Measurements from ENCODE around the gene HYAL3. TPM values are rescaled to one million over a fixed set of nuclear protein-coding genes. Genes with fewer than 3 reads are reported as not detected.
A peak's percentile ranks its signal among the peaks of the same experiment; 100 is the strongest.

The HYAL3 gene
- total and polyA plus RNA-seq, 7 experiments from 2014 or later: 2.3 to 10.7 (median 3.6) TPM

- DNase-seq: no peak
- intact Hi-C loops (cut with micrococcal nuclease): no loop called here
- H3K4me3 Mint-ChIP-seq: peak overlapping the region; percentile 35 to 95 (median 88)
- Histone ChIP-seq H3K36me3 (ENCODE audit: control insufficient read depth in 2 of 3, insufficient read depth in 3 of 3, low read length in 3 of 3) (no peaks in the 10 kb centered on the region), H3K9me3 (ENCODE audit: control insufficient read depth in 2 of 3, low read length in 3 of 3) (no peaks in the 10 kb centered on the region), H3K4me3 (ENCODE audit: low read length) (no peak overlapping the region), H3K4me1 (ENCODE audit: control insufficient read depth in 2 of 2, insufficient read depth in 2 of 2, low read length in 2 of 2) (peaks cover 14 to 28% of the 10 kb centered on the region in 2 donors), H3K27ac (ENCODE audit: low read depth, low read length) (no peak overlapping the region), H3K27me3 (ENCODE audit: control insufficient read depth in 2 of 2, insufficient read depth in 2 of 2, low read length in 2 of 2) (no peaks in the 10 kb centered on the region)
- POLR2A ChIA-PET: interaction anchor here (0.9 to 34.0 kb wide), 4 partner anchors 19 to 37 kb away, joined by 3 to 656 read pairs (median 8); partner anchors contain the start of genes CYB561D2, HYAL3, IFRD2 and NAA80
- no peaks in the 10 kb centered on the region for H3K27me3 Mint-ChIP-seq
- CTCF ChIA-PET: interaction anchor here (0.6 to 1.3 kb wide), 5 partner anchors 18 to 1028 kb away, joined by 3 to 5 read pairs (median 3); partner anchors contain the start of genes HYAL3 and NAA80
- H3K27ac Mint-ChIP-seq: peak overlapping the region in 2 of 9 donors; percentile 30 to 36
- H3K36me3 Mint-ChIP-seq: peaks cover 0 to 6% (median 0%) of the 10 kb centered on the region in 5 donors
- ATAC-seq: no peak
- H3K4me1 Mint-ChIP-seq: peaks cover 20 to 42% (median 31%) of the 10 kb centered on the region in 7 donors
- H3K9me3 Mint-ChIP-seq: no peaks in the 10 kb centered on the region
Measured at GRCh38 chr3:50319181-50319893, 20.1 kb upstream of the HYAL3 start.

- no peaks in the 10 kb centered on the region for H3K9me3 ChIP-seq (ENCODE audit: control insufficient read depth in 2 of 3, low read length in 3 of 3)
- H3K27me3 ChIP-seq (ENCODE audit: control insufficient read depth in 2 of 2, insufficient read depth in 2 of 2, low read length in 2 of 2): no peaks in the 10 kb centered on the region
- ATAC-seq: no peak
- no peak overlapping the region for H3K27ac Mint-ChIP-seq
- H3K4me3 Mint-ChIP-seq: peak overlapping the region in 3 of 10 donors; percentile 21 to 44 (median 25)
- peaks cover 14 to 28% of the 10 kb centered on the region in 2 donors for H3K4me1 ChIP-seq (ENCODE audit: control insufficient read depth in 2 of 2, insufficient read depth in 2 of 2, low read length in 2 of 2)
- no peak for DNase-seq
- no peak overlapping the region for H3K4me3 ChIP-seq (ENCODE audit: low read length)
- H3K36me3 ChIP-seq (ENCODE audit: control insufficient read depth in 2 of 3, insufficient read depth in 3 of 3, low read length in 3 of 3): no peaks in the 10 kb centered on the region
- no peak overlapping the region for H3K27ac ChIP-seq (ENCODE audit: low read depth, low read length)
- H3K9me3 Mint-ChIP-seq: no peaks in the 10 kb centered on the region
- peaks cover 0 to 6% (median 0%) of the 10 kb centered on the region in 5 donors for H3K36me3 Mint-ChIP-seq
- peaks cover 19 to 42% (median 33%) of the 10 kb centered on the region in 7 donors for H3K4me1 Mint-ChIP-seq
- ChIA-PET POLR2A (interaction anchor here (0.8 to 34.0 kb wide), 4 partner anchors 18 to 38 kb away, joined by 3 to 656 read pairs (median 4); partner anchors contain the start of genes CYB561D2, HYAL3, NAA80 and NPRL2), CTCF (interaction anchor here (0.8 to 1.3 kb wide), 3 partner anchors 18 to 260 kb away, joined by 3 to 4 read pairs (median 3); no protein-coding TSS in a partner anchor)
- no peaks in the 10 kb centered on the region for H3K27me3 Mint-ChIP-seq
- intact Hi-C loops (cut with micrococcal nuclease): no loop called here
Measured at GRCh38 chr3:50318615-50319014, 19.4 kb upstream of the HYAL3 start.

GRCh38 chr3:50318163-50318562 lies 19.0 kb upstream of the HYAL3 start:
- H3K27ac ChIP-seq (ENCODE audit: low read depth, low read length): no peak overlapping the region
- peaks cover 14 to 28% of the 10 kb centered on the region in 2 donors for H3K4me1 ChIP-seq (ENCODE audit: control insufficient read depth in 2 of 2, insufficient read depth in 2 of 2, low read length in 2 of 2)
- Mint-ChIP-seq H3K27me3 (no peaks in the 10 kb centered on the region), H3K4me3 (peak overlapping the region in 1 of 10 donors; percentile 21), H3K9me3 (no peaks in the 10 kb centered on the region), H3K36me3 (peaks cover 0 to 6% (median 0%) of the 10 kb centered on the region in 5 donors), H3K4me1 (peaks cover 19 to 40% (median 32%) of the 10 kb centered on the region in 7 donors), H3K27ac (no peak overlapping the region)
- H3K27me3 ChIP-seq (ENCODE audit: control insufficient read depth in 2 of 2, insufficient read depth in 2 of 2, low read length in 2 of 2): no peaks in the 10 kb centered on the region
- ATAC-seq (no peak), DNase-seq (no peak)
- ChIA-PET CTCF (interaction anchor here (1.3 kb wide), 1 partner anchor 90 kb away, joined by 3 read pairs; no protein-coding TSS in a partner anchor), POLR2A (interaction anchor here (0.8 to 34.0 kb wide), 4 partner anchors 14 to 38 kb away, joined by 3 to 656 read pairs (median 4); partner anchors contain the start of genes CYB561D2, HYAL3, NAA80 and NPRL2)
- H3K36me3 ChIP-seq (ENCODE audit: control insufficient read depth in 2 of 3, insufficient read depth in 3 of 3, low read length in 3 of 3): no peaks in the 10 kb centered on the region
- H3K9me3 ChIP-seq (ENCODE audit: control insufficient read depth in 2 of 3, low read length in 3 of 3): no peaks in the 10 kb centered on the region
- intact Hi-C loops (cut with micrococcal nuclease): no loop called here
- no peak overlapping the region for H3K4me3 ChIP-seq (ENCODE audit: low read length)

DNA sequence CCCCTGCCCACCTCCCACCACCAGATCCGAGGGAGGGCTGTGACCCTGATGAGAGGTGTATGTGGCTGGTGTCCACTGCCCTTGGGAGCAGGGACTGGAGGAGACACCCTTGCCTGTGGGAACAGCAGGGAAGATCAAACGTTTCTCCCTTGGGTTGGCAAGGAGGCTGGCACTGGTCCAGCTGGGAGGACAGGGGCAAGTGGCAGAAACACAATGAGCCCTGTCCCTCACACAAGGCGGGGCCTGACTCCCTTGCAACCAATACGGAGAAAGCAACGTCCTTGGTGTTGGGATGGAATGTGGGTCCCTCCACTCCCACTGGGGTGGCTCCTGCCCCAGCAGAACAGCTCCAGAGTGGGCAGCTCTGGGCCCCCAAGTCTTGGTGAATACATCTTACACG lies 18.1 kb upstream of the HYAL3 start:
- H3K27ac ChIP-seq (ENCODE audit: low read depth, low read length): no peak overlapping the region
- H3K27ac Mint-ChIP-seq: peak overlapping the region in 1 of 9 donors; percentile 81
- intact Hi-C loops (cut with micrococcal nuclease): no loop called here

DNA sequence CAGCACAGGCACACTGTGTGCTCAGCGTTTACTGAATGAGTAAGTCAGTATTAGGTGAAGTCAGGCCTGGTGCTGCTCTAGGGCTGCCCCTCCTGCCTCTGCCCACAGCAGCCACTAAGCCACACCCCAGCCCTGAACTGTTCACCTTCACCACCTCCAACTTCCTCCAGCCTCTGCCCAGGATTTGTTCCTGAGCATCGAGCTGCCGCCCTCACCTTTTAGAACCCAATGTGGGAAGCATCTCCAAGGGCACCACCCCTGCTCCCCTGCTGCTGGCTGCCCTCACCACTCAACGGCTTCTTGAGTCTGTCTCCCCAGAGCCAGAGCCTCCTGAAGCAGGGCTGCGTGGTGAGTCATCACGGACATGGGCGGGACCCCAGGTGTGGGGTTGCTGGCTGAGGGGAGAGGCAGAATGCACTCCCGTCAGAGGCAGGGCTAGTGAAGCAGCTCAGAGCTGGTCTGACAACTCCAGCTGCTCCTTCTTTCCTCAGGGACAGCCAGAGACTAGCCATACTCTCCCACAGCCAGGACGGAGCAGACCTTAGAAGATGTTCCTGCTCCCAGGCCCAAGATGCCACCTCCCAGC lies 17.5 kb upstream of the HYAL3 start:
- peak; percentile 45 for ATAC-seq
- H3K4me3 ChIP-seq (ENCODE audit: low read length): no peak overlapping the region
- POLR2A ChIA-PET: interaction anchor here (0.9 kb wide), 1 partner anchor 16 kb away, joined by 3 read pairs; no protein-coding TSS in a partner anchor

More for the DNA sequence above, 18.1 kb upstream of the HYAL3 start:
- DNase-seq (no peak), ATAC-seq (no peak)
- Mint-ChIP-seq H3K4me1 (peaks cover 19 to 37% (median 32%) of the 10 kb centered on the region in 7 donors), H3K4me3 (no peak overlapping the region), H3K27me3 (no peaks in the 10 kb centered on the region), H3K36me3 (peaks cover 0 to 6% (median 0%) of the 10 kb centered on the region in 5 donors), H3K9me3 (no peaks in the 10 kb centered on the region)
- ChIA-PET CTCF (no interaction called here), POLR2A (interaction anchor here (0.9 kb wide), 2 partner anchors 15 to 18 kb away, joined by 3 read pairs; partner anchors contain the start of genes HYAL3 and NAA80)
- Histone ChIP-seq H3K4me3 (ENCODE audit: low read length) (no peak overlapping the region), H3K36me3 (ENCODE audit: control insufficient read depth in 2 of 3, insufficient read depth in 3 of 3, low read length in 3 of 3) (no peaks in the 10 kb centered on the region), H3K4me1 (ENCODE audit: control insufficient read depth in 2 of 2, insufficient read depth in 2 of 2, low read length in 2 of 2) (peaks cover 14 to 28% of the 10 kb centered on the region in 2 donors), H3K9me3 (ENCODE audit: control insufficient read depth in 2 of 3, low read length in 3 of 3) (no peaks in the 10 kb centered on the region), H3K27me3 (ENCODE audit: control insufficient read depth in 2 of 2, insufficient read depth in 2 of 2, low read length in 2 of 2) (no peaks in the 10 kb centered on the region)

DNA sequence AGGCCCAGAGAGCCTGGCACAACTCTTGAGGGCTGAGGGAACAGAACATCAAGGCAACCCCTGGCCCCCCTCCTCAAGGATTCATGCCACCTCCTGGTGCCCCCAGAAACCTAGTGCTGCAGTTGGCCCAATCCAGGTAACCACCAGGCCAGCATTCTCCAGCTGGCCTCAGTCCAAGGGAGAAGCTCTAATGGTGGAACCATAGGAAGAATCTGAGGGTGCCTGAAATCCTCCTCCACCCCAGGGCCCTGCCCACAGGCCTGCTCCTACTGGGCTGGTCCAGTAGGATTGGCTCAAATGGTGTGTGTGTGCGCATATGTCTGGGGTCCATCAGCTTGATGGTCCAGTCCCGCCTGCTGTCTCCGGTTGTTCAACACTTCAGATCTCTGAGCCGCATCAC lies 15.6 kb upstream of the HYAL3 start:
- Mint-ChIP-seq H3K4me3 (no peak overlapping the region), H3K36me3 (peaks cover 0 to 7% (median 2%) of the 10 kb centered on the region in 5 donors), H3K4me1 (peaks cover 11 to 28% (median 23%) of the 10 kb centered on the region in 7 donors), H3K27me3 (no peaks in the 10 kb centered on the region), H3K27ac (peak overlapping the region in 3 of 9 donors; percentile 6 to 19 (median 17)), H3K9me3 (no peaks in the 10 kb centered on the region)
- ChIA-PET CTCF (interaction anchor here (0.9 kb wide), 1 partner anchor 10 kb away, joined by 4 read pairs; no protein-coding TSS in a partner anchor), POLR2A (interaction anchor here (0.6 to 1.0 kb wide), 3 partner anchors 13 to 302 kb away, joined by 3 to 4 read pairs (median 4); partner anchors contain the start of gene TUSC2)
- intact Hi-C loops (cut with micrococcal nuclease): no loop called here
- no peaks in the 10 kb centered on the region for H3K27me3 ChIP-seq (ENCODE audit: control insufficient read depth in 2 of 2, insufficient read depth in 2 of 2, low read length in 2 of 2)
- no peak overlapping the region for H3K27ac ChIP-seq (ENCODE audit: low read depth, low read length)
- no peak overlapping the region for H3K4me3 ChIP-seq (ENCODE audit: low read length)
- DNase-seq (no peak), ATAC-seq (no peak)
- H3K36me3 ChIP-seq (ENCODE audit: control insufficient read depth in 2 of 3, insufficient read depth in 3 of 3, low read length in 3 of 3): no peaks in the 10 kb centered on the region
- H3K4me1 ChIP-seq (ENCODE audit: control insufficient read depth in 2 of 2, insufficient read depth in 2 of 2, low read length in 2 of 2): peaks cover 8 to 15% of the 10 kb centered on the region in 2 donors
- H3K9me3 ChIP-seq (ENCODE audit: control insufficient read depth in 2 of 3, low read length in 3 of 3): no peaks in the 10 kb centered on the region

More for the DNA sequence above, 17.5 kb upstream of the HYAL3 start:
- no peaks in the 10 kb centered on the region for H3K36me3 ChIP-seq (ENCODE audit: control insufficient read depth in 2 of 3, insufficient read depth in 3 of 3, low read length in 3 of 3)
- H3K4me3 Mint-ChIP-seq: peak overlapping the region in 3 of 10 donors; percentile 2 to 62 (median 28)
- no peak for DNase-seq
- no peaks in the 10 kb centered on the region for H3K27me3 Mint-ChIP-seq
- peaks cover 0 to 6% (median 0%) of the 10 kb centered on the region in 5 donors for H3K36me3 Mint-ChIP-seq
- intact Hi-C loops (cut with micrococcal nuclease): no loop called here
- no peaks in the 10 kb centered on the region for H3K9me3 ChIP-seq (ENCODE audit: control insufficient read depth in 2 of 3, low read length in 3 of 3)
- peak overlapping the region in 4 of 9 donors; percentile 14 to 83 (median 62) for H3K27ac Mint-ChIP-seq
- no peaks in the 10 kb centered on the region for H3K27me3 ChIP-seq (ENCODE audit: control insufficient read depth in 2 of 2, insufficient read depth in 2 of 2, low read length in 2 of 2)
- no peaks in the 10 kb centered on the region for H3K9me3 Mint-ChIP-seq
- H3K27ac ChIP-seq (ENCODE audit: low read depth, low read length): no peak overlapping the region
- H3K4me1 Mint-ChIP-seq: peaks cover 19 to 37% (median 32%) of the 10 kb centered on the region in 7 donors
- H3K4me1 ChIP-seq (ENCODE audit: control insufficient read depth in 2 of 2, insufficient read depth in 2 of 2, low read length in 2 of 2): peaks cover 9 to 23% of the 10 kb centered on the region in 2 donors
- CTCF ChIA-PET: no interaction called here
